KOPT-K1 (cell line): Measurements from ENCODE around the gene RBBP6.
"Not testable (repeated sequence)": the region's sequence is repeated elsewhere in the genome, so short reads cannot be mapped to it uniquely, and the experiment has no call there.

Experiments used
- H3K27ac ChIP-seq: fragments of 200-600 bp; sonication (generic); 2 replicates; pipeline ENCODE4 v1.5.1; 2016; ENCODE audit warnings: antibody characterized with exemption, mild to moderate bottlenecking, low read depth, low read length; ENCODE audit not compliant: poor library complexity, severe bottlenecking
- H3K36me3 ChIP-seq: fragments of 200-600 bp; sonication (generic); 2 replicates; pipeline ENCODE4 v1.5.1; 2017; ENCODE audit warnings: antibody characterized with exemption, mild to moderate bottlenecking, low read length, moderate library complexity; ENCODE audit not compliant: insufficient read depth
- H3K9me3 ChIP-seq: fragments of 200-600 bp; sonication (generic); 2 replicates; pipeline ENCODE4 v1.5.1; 2017; ENCODE audit warnings: antibody characterized with exemption, low read length, mild to moderate bottlenecking; ENCODE audit not compliant: insufficient read depth, poor library complexity, severe bottlenecking

RBBP6 gene

DNA sequence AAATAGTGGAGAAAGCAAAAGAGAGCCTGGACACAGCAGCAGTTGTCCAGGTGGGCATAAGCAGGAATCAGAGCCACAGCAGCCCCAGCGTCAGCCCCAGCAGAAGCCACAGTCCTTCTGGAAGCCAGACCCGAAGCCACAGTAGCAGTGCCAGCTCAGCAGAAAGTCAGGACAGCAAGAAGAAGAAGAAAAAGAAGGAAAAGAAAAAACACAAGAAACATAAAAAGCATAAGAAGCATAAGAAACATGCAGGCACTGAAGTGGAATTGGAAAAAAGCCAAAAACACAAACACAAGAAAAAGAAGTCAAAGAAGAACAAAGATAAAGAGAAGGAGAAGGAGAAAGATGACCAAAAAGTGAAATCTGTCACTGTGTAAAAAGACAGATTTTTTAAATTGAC, 32.7 kb downstream of the RBBP6 start:
- H3K9me3 ChIP-seq: peaks cover 53% of the 10 kb centered on the region
- H3K27ac ChIP-seq: no peak overlapping the region
- peaks cover 63% of the 10 kb centered on the region for H3K36me3 ChIP-seq

DNA sequence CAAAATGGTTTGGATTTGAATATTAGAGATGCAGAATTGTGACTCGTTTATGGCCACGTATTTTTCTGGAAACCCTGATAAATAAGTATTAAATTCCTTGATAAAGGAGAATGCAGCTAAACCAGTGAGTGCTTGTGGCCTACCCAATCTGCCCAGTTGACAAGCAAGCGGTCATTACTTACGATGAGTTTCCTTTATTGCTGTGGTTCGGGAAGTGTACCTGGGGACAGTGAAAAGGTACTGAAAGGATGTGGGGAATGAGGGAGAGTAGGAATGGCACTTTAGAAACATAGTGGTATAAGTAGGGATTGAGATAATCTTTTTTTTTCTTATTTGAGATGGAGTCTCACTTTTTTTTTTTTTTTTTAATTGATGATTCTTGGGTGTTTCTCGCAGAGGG, 33.8 kb downstream of the RBBP6 start:
- no peak overlapping the region for H3K27ac ChIP-seq
- peaks cover 52% of the 10 kb centered on the region for H3K36me3 ChIP-seq
- peaks cover 53% of the 10 kb centered on the region for H3K9me3 ChIP-seq

DNA sequence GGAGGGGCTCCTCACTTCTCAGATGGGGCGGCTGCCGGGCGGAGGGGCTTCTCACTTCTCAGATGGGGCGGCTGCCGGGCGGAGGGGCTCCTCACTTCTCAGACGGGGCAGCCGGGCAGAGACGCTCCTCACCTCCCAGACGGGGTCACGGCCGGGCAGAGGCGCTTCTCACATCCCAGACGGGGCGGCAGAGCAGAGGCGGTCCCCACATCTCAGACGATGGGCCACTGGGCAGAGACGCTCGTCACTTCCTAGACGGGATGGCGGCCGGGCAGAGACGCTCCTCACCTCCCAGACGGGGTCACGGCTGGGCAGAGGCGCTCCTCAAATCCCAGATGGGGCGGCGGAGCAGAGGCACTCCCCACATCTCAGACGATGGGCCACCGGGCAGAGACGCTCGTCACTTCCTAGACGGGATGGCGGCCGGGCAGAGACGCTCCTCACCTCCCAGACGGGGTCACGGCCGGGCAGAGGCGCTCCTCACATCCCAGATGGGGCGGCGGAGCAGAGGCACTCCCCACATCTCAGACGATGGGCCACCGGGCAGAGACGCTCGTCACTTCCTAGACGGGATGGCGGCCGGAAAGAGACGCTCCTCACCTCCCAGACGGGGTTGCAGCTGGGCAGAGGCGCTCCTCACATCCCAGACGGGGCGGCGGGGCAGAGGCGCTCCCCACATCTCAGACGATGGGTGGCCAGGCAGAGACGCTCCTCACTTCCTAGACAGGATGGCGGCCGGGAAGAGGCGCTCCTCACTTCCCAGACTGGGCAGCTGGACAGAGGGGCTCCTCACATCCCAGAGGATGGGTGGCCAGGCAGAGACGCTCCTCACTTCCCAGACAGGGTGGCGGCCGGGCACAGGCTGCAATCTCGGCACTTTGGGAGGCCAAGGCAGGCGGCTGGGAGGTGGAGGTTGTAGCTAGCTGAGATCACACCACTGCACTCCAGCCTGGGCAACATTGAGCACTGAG, 35.4 kb downstream of the RBBP6 start:
- H3K27ac ChIP-seq: not testable (repeated sequence)
- peaks cover 36% of the 10 kb centered on the region for H3K36me3 ChIP-seq
- H3K9me3 ChIP-seq: peaks cover 38% of the 10 kb centered on the region

DNA sequence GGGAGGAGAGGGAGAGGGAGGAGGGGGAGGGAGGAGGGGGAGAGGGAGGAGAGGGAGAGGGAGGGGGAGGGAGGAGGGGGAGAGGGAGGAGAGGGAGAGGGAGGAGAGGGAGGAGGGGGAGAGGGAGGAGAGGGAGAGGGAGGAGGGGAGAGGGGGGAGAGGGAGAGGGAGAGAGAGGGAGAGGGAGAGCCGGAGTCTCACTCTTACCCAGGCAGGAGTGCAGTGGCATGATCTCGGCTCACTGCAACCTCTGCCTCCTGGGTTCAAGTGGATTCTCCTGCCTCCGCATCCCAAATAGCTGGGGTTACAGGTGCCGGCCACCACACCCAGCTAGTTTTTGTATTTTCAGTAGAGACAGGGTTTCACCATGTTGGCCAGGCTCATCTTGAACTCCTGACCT, 36.4 kb downstream of the RBBP6 start:
- peaks cover 30% of the 10 kb centered on the region for H3K9me3 ChIP-seq
- peaks cover 26% of the 10 kb centered on the region for H3K36me3 ChIP-seq
- H3K27ac ChIP-seq: not testable (repeated sequence)

DNA sequence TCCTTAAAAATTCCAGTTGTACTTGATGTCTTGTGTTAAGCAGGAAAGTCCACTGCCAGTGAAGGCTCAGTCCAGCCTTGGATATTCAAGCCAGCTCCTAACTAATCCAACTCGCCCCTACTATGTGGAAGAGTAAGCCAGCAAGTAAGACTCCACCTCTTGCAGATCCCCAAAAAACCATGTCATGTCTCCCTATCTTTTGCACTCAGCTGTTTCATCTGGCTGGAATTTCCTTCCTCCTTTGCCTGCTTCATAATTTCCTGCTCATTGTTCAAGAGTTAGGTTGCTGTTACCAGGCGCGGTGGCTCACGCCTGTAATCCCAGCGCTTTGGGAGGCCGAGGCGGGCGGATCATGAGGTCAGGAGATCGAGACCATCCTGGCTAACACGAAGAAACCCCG, 37.8 kb downstream of the RBBP6 start:
- no peak overlapping the region for H3K27ac ChIP-seq
- peaks cover 16% of the 10 kb centered on the region for H3K9me3 ChIP-seq

DNA sequence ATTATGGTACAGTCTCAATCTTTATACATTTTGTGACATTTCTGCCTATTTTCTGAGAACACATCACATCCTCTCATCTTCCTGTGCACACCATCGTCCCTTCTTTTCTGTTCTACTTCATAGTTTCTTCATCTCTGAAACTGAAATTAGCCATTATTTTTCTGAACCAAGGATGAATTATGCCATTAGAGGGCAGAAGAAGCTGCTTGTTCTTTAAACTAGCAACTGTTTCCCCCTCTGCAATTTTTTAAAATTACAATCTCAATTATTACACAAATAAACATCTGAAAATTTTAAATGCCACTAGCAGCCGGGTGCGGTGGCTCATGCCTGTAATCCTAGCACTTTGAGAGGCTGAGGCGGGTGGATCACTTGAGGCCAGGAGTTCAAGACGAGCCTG, 41.3 kb downstream of the RBBP6 start:
- Histone ChIP-seq H3K9me3 (no peaks in the 10 kb centered on the region), H3K36me3 (no peaks in the 10 kb centered on the region), H3K27ac (no peak overlapping the region)

More for the DNA sequence above, 37.8 kb downstream of the RBBP6 start:
- peaks cover 12% of the 10 kb centered on the region for H3K36me3 ChIP-seq

DNA sequence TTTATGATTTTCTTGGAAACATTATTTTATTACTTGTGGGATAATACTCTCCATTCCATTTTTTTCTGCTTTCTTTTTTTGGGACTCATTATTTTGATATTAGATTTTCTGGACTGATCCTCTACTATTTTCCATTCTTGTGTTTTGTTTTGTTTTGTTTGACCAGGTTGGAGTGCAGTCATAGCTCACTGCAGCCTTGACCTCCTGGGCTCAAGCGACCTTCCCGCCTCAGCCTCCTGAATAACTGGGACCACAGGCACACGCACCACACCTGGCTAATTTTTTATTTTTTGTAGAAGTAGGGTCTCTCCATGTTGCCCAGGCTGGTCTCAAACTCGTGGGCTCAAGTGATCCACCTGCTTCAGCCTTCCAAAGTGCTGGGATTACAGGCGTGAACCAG, 44.1 kb downstream of the RBBP6 start:
- Histone ChIP-seq H3K36me3 (no peaks in the 10 kb centered on the region), H3K9me3 (no peaks in the 10 kb centered on the region), H3K27ac (no peak overlapping the region)

DNA sequence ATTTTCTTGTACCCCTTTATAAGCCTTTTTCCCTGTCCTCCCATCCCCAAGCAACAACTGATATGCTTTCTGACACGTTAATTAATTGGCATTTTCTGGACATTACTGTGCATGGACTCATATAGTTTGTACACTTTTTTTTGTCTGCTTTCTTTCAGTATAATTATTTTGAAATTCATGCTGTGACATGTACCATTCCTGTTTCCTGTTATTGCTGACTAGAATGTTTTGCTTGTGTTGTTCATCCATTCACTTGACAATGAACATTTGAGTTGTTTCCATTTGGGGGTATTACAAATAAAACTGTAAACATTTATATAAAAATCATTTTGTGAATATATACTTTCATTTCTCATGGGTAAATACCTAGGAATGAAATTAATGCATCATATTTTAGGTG, 50.6 kb downstream of the RBBP6 start:
- H3K27ac ChIP-seq: no peak overlapping the region
- H3K9me3 ChIP-seq: no peaks in the 10 kb centered on the region
- no peaks in the 10 kb centered on the region for H3K36me3 ChIP-seq

DNA sequence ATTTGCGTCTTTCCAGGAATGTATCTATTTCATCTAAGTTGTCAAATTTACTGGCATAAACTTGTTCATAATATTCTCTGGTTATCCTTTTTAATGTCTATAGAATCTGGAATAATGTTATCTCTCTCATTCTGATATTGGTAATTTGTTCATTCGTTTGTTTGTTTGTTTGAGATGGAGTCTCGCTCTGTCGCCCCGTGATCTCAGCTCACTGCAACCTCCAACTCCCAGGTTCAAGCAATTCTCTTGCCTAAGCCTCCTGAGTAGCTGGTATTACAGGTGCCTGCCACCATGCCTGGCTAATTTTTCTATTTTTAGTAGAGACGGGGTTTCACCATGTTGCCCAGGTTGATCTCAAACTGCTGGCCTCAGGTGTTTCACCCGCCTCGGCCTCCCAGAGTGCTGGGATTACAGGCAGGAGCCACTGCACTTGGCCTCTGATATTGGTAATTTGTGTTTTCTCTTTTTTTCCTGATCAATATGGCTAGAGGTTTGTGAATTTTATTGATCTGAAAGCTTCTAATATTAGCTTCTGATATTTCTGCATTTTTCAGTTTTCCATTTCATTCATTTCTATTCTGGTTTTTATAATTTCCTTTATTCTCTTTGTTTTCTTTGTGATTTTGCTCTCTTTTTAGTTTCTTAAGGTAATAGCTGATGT, 59.5 kb downstream of the RBBP6 start:
- Histone ChIP-seq H3K36me3 (no peaks in the 10 kb centered on the region), H3K27ac (no peak overlapping the region), H3K9me3 (peaks cover 10% of the 10 kb centered on the region)

DNA sequence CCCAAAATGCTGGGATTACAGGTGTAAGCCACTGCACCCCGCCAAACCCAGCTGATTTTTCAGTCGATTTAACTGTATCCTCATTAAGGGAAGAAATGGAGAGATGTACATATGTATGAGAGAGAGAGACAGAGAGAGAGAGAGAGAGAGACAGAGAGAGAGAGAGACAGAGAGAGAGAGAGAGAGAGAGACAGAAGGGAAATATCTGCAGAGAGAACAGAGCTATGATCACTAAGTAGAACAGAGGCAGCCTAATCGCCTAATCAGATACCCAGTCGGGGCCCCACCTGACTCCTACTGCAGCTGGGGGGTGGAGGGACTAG, 70.0 kb downstream of the RBBP6 start:
- H3K27ac ChIP-seq: no peak overlapping the region
- peaks cover 5% of the 10 kb centered on the region for H3K9me3 ChIP-seq
- no peaks in the 10 kb centered on the region for H3K36me3 ChIP-seq

DNA sequence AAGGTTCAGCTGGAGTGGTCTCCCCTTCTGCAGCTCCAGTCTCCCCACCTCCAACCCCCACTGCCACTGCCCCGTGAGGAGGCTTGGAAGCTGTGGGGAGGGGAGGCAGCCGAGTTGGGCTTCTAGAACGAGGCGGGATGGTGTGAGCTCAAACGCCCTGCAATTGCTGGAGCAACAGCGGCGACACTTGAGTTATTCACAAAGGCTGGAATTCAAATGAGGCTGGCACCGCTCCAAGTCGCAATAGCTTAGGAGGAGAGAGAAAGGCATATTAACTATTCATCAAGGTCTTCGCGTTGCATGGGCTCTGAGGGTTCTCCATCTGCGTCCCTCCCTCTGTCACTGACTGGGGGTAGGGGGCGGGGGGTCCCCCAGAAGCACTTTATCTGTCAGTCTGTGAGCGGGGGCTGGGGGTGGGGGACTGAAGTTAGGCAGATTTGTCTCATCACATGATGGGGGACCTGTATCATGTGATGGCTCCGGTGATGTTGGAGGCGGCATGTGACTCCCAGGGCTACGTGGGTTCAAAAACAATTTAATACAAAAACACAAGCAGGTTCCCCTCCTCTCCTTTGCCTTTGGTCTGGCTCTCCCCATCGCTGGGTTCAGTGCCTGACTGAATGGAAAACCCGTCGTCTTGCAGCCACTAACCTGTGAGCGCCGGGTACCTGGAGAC, 70.5 kb downstream of the RBBP6 start:
- Histone ChIP-seq H3K36me3 (no peaks in the 10 kb centered on the region), H3K27ac (no peak overlapping the region), H3K9me3 (peaks cover under 1% of the 10 kb centered on the region)

DNA sequence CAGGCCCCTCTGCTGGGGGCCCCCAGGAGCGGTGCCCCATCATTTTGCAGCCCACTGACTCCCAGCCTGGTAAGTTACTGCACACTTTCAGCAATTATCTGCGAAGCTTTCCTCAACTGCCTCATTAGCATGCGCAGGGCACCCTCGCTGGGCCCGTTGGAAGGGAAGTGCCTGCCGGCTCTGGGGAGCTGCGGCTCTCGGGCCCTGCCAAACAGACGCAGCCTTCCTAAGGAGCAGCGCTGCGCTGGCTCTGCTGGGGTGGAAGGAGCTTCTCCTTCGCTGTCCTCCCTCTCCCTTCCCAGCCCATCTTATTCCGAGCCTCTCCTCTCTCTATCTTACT, 71.0 kb downstream of the RBBP6 start:
- Histone ChIP-seq H3K9me3 (no peaks in the 10 kb centered on the region), H3K36me3 (no peaks in the 10 kb centered on the region), H3K27ac (no peak overlapping the region)

DNA sequence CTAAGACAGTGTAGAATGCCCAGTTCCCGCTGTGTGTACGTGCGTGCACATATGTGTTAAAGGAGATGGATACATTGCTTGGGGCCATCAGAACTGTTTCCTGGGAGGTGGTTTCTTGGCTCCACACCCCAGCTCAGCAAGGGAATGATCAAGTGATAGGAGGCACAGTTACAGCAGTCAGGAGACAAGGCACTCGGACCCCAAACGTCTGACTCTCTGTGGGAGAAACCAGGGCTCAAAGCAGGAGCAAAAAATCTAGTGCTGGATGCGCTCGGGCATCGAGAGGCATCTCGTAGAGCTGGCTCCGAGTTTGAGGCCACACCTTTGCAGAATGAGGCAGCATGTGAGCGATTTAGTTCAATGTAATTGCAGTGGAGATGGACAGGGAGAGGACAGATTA, 71.9 kb downstream of the RBBP6 start:
- H3K27ac ChIP-seq: no peak overlapping the region
- H3K9me3 ChIP-seq: no peaks in the 10 kb centered on the region
- no peaks in the 10 kb centered on the region for H3K36me3 ChIP-seq

DNA sequence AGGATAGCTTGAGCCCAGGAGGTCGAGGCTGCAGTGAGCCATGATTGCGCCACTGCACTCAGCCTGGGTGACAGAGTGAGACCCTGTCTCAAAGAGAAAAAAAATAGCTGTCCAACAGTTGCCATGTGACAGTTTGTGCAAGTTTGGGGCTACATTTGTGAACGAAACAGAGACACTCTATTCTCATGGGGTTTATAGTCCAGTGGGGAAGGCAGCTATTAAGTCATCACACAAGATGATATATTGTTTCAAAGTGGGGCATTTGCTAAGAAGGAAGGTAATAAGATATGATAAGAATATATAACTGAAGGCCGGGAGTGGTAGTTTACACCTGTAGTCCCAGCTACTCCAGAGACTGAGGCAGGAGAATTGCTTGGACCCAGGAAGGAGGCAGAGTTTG, 73.3 kb downstream of the RBBP6 start:
- Histone ChIP-seq H3K27ac (no peak overlapping the region), H3K9me3 (no peaks in the 10 kb centered on the region)

DNA sequence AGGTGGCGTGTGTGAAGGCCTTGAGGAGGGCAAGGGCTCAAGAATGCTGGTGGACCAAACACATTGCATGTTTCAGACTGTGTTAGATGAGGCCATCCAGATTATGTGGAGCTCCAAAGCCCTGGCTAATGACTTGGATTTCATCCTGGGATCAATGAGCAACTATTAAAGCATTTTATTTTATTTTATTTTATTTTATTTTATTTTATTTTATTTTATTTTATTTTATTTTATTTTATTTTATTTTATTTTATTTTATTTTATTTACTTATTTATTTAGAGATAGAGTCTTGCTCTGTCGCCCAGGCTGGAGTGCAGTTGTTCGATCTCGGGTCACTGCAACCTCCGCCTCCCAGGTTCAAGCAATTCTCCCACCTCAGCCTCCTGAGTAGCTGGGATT, 73.9 kb downstream of the RBBP6 start:
- H3K9me3 ChIP-seq, H3K27ac ChIP-seq, H3K36me3 ChIP-seq: not testable (repeated sequence)

More for the DNA sequence above, 73.3 kb downstream of the RBBP6 start:
- no peaks in the 10 kb centered on the region for H3K36me3 ChIP-seq
